Osteoblast (primary cell): ENCODE measurements around the gene NMS. TPM values are rescaled to one million over a fixed set of nuclear protein-coding genes. Genes with fewer than 3 reads are reported as not detected.

Experiments
- DNase-seq: peaks from one replicate; pipeline ENCODE4 v3.0.0; 2011; ENCODE audit warnings: low spot score, mixed read lengths; ENCODE audit not compliant: insufficient read length; ENCODE audit errors: missing footprints
- H2AFZ ChIP-seq: 2 replicates; pipeline ENCODE4 v1.6.0; 2011; ENCODE audit warnings: mild to moderate bottlenecking, low read length
- H3K27ac ChIP-seq: 2 replicates; pipeline ENCODE4 v1.5.1; 2011; ENCODE audit warnings: mild to moderate bottlenecking, low read depth, low read length, moderate library complexity
- H3K27me3 ChIP-seq: 2 replicates; pipeline ENCODE4 v1.6.0; 2012; ENCODE audit warnings: mild to moderate bottlenecking, control low read depth, inconsistent platforms, low read length, moderate library complexity; ENCODE audit not compliant: insufficient read depth
- H3K36me3 ChIP-seq: 2 replicates; pipeline ENCODE4 v1.5.1; 2011; ENCODE audit warnings: mild to moderate bottlenecking, low read length, control low read depth, moderate library complexity; ENCODE audit not compliant: insufficient read depth
- H3K4me1 ChIP-seq: 2 replicates; pipeline ENCODE4 v1.5.1; 2011; ENCODE audit warnings: mild to moderate bottlenecking, low read length, control low read depth, moderate library complexity; ENCODE audit not compliant: insufficient read depth
- H3K4me2 ChIP-seq: 2 replicates; pipeline ENCODE4 v1.6.0; 2011; ENCODE audit warnings: mild to moderate bottlenecking, low read length; ENCODE audit not compliant: insufficient read depth
- H3K4me3 ChIP-seq: fragments of 200-600 bp; sonication (generic); 3 replicates; pipeline ENCODE4 v1.5.1; 2012; ENCODE audit warnings: mild to moderate bottlenecking, low read length, inconsistent platforms; ENCODE audit not compliant: insufficient read depth
- H3K79me2 ChIP-seq: 2 replicates; pipeline ENCODE4 v1.6.0; 2012; ENCODE audit warnings: mild to moderate bottlenecking, low read length, control low read depth, inconsistent platforms; ENCODE audit not compliant: insufficient read depth
- H3K9me3 ChIP-seq: 2 replicates; pipeline ENCODE4 v1.5.1; 2011; ENCODE audit warnings: low read depth, low read length, control low read depth
- H4K20me1 ChIP-seq: 2 replicates; pipeline ENCODE4 v1.6.0; 2012; ENCODE audit warnings: mild to moderate bottlenecking, low read length, control low read depth; ENCODE audit not compliant: insufficient read depth
- total RNA-seq: library from RNA; depleted of rRNA; stranded (reverse); fragments of >200 nt; gene quantifications from 2 replicates; pipeline ENCODE4 v1.2.3, GENCODE V29; 2012
- TF ChIP-seq, protein P1 (sequence below): IDR thresholded peaks from 2 replicates; pipeline ENCODE4 v1.5.1; 2011; ENCODE audit warnings: mild to moderate bottlenecking, low read depth, low read length, moderate library complexity; ENCODE audit errors: extremely low read depth

NMS gene
- total RNA-seq, 1 donor = not detected

DNA sequence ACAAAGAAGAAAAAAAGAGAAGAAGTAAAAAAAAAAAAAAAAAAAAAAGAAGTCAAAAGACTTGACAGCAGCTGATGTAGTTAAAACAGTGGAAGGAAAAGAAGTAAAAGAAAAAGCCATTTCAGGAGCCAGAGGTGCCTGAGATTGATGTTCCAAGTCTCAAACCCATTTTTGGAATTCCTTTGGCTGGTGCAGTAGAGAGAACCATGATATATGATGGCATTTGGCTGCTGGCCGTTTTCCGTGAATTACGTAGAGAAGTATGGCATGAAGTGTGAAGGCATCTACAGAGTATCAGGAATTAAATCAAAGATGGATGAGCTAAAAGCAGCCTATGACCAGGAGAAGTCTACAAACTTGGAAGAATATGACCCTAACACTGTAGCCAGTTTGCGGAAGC, 45.2 kb upstream of the NMS start:
- Histone ChIP-seq H2AFZ (no peak overlapping the region), H3K79me2 (no peaks in the 10 kb centered on the region), H4K20me1 (no peaks in the 10 kb centered on the region), H3K27ac (no peak overlapping the region), H3K36me3 (no peaks in the 10 kb centered on the region), H3K9me3 (no peaks in the 10 kb centered on the region), H3K4me1 (no peaks in the 10 kb centered on the region), H3K4me3 (no peak overlapping the region), H3K27me3 (no peaks in the 10 kb centered on the region), H3K4me2 (no peak overlapping the region)
- no peak for DNase-seq
- TF ChIP-seq, protein P1, sequence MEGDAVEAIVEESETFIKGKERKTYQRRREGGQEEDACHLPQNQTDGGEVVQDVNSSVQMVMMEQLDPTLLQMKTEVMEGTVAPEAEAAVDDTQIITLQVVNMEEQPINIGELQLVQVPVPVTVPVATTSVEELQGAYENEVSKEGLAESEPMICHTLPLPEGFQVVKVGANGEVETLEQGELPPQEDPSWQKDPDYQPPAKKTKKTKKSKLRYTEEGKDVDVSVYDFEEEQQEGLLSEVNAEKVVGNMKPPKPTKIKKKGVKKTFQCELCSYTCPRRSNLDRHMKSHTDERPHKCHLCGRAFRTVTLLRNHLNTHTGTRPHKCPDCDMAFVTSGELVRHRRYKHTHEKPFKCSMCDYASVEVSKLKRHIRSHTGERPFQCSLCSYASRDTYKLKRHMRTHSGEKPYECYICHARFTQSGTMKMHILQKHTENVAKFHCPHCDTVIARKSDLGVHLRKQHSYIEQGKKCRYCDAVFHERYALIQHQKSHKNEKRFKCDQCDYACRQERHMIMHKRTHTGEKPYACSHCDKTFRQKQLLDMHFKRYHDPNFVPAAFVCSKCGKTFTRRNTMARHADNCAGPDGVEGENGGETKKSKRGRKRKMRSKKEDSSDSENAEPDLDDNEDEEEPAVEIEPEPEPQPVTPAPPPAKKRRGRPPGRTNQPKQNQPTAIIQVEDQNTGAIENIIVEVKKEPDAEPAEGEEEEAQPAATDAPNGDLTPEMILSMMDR = no peak

DNA sequence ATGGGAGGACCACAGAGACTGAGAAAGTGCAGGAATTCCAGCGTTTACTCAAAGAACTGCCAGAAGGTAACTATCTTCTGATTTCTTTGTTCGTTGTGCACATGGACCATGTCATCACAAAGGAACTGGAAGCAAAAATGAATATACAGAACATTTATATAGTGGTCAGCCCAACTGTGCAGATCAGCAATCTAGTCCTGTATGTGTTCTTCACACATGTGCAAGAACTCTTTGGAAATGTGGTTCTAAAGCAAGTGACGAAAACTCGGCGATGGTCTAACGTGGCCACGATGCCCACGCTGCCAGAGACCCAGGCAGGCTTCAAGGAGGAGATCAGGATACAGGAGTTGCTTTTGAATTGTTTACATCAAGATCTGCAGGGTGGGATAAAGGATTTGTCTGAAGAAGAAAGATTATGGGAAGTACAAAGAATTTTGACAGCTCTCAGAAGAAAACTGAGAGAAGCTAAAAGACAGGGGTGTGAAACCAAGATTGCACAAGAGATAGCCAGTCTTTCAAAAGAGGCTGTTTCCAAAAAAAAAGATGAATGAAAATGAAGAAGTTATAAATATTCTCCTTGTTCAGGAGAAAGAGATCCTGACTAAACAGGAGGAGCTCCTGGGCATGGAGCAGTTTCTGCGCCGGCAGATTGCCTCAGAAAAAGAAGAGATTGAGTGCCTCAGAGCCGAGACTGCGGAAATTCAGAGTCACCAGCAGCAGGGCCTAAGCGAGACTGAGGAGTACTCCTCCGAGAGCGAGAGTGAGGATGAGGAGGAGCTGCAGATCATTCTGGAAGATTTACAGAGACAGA, 44.5 kb upstream of the NMS start:
- no peak overlapping the region for H3K4me3 ChIP-seq
- H4K20me1 ChIP-seq = no peaks in the 10 kb centered on the region
- no peaks in the 10 kb centered on the region for H3K79me2 ChIP-seq
- no peak overlapping the region for H3K27ac ChIP-seq
- no peaks in the 10 kb centered on the region for H3K4me1 ChIP-seq
- no peak overlapping the region for H3K4me2 ChIP-seq
- no peak for DNase-seq
- no peak overlapping the region for H2AFZ ChIP-seq
- H3K36me3 ChIP-seq = no peaks in the 10 kb centered on the region
- H3K9me3 ChIP-seq = no peaks in the 10 kb centered on the region
- TF ChIP-seq, protein P1 = no peak
- H3K27me3 ChIP-seq = no peaks in the 10 kb centered on the region

DNA sequence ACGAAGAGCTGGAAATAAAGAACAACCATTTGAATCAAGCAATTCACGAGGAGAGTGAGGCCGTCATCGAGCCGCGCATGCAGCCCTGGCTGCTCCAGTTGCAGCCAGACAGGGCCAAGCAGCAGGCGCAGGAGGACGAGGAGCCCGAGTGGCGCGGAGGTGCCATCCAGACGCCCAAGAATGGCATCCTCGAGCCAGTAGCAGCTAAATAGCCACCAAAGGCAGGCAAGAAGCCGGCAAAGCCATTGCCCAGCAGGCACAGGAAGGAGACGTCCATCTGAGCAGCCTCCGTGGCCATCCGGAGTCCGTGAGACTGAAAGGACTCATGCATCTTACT, 43.9 kb upstream of the NMS start:
- Histone ChIP-seq H3K36me3 (no peaks in the 10 kb centered on the region), H3K4me3 (no peak overlapping the region), H3K4me1 (no peaks in the 10 kb centered on the region), H3K27me3 (no peaks in the 10 kb centered on the region), H3K4me2 (no peak overlapping the region), H3K27ac (no peak overlapping the region), H2AFZ (no peak overlapping the region), H3K9me3 (no peaks in the 10 kb centered on the region), H4K20me1 (no peaks in the 10 kb centered on the region), H3K79me2 (no peaks in the 10 kb centered on the region)
- TF ChIP-seq, protein P1 = no peak
- DNase-seq = no peak

- no peak overlapping the region for H3K27ac ChIP-seq
- H3K36me3 ChIP-seq = no peaks in the 10 kb centered on the region
- no peak for DNase-seq
- no peaks in the 10 kb centered on the region for H4K20me1 ChIP-seq
- H3K4me2 ChIP-seq = no peak overlapping the region
- no peaks in the 10 kb centered on the region for H3K4me1 ChIP-seq
- H3K27me3 ChIP-seq = no peaks in the 10 kb centered on the region
- no peak overlapping the region for H2AFZ ChIP-seq
- H3K79me2 ChIP-seq = no peaks in the 10 kb centered on the region
- H3K9me3 ChIP-seq = no peaks in the 10 kb centered on the region
- no peak overlapping the region for H3K4me3 ChIP-seq
- TF ChIP-seq, protein P1 = no peak
These were observed 43.2 kb upstream of the NMS start for GRCh38 chr2:100427111-100427510.
